Mesothelial cell of epicardium (in vitro differentiated cells): ENCODE measurements around the gene ATG2A. TPM values are rescaled to one million over a fixed set of nuclear protein-coding genes. Genes with fewer than 3 reads are reported as not detected.

ENCODE experiments used
- DNase-seq, 2 experiments: peaks; one replicate each; pipeline ENCODE4 v3.0.0; 2021; ENCODE audit warnings: low spot score in 2 of 2; ENCODE audit not compliant: unreplicated experiment in 2 of 2
- H3K27ac Mint-ChIP-seq: 2 replicates; pipeline ENCODE4 v1.8.0; 2021; ENCODE audit warnings: mixed read lengths
- H3K27me3 Mint-ChIP-seq: 2 replicates; pipeline ENCODE4 v1.8.0; 2021; ENCODE audit warnings: low read depth, mixed read lengths
- H3K36me3 Mint-ChIP-seq: 2 replicates; pipeline ENCODE4 v1.8.0; 2021; ENCODE audit warnings: mixed read lengths
- H3K4me1 Mint-ChIP-seq: 2 replicates; pipeline ENCODE4 v1.8.0; 2021; ENCODE audit warnings: mixed read lengths
- H3K4me3 Mint-ChIP-seq: 2 replicates; pipeline ENCODE4 v1.8.0; 2021; ENCODE audit warnings: mild to moderate bottlenecking, moderate library complexity, mixed read lengths
- H3K9me3 Mint-ChIP-seq: 2 replicates; pipeline ENCODE4 v1.8.0; 2021; ENCODE audit warnings: mixed read lengths
- total RNA-seq: library from RNA; stranded (reverse); gene quantifications from 3 replicates; pipeline ENCODE4 v1.2.1, GENCODE V29; 2021
- TF ChIP-seq, protein P1 (sequence below): fragments of 200-600 bp; sonication (generic); IDR thresholded peaks from one replicate; pipeline ENCODE4 v1.5.0; 2021; ENCODE audit warnings: antibody characterized with exemption; ENCODE audit not compliant: unreplicated experiment

The ATG2A gene
- total RNA-seq, 1 donor from 2014 or later: 31.7 TPM

DNA sequence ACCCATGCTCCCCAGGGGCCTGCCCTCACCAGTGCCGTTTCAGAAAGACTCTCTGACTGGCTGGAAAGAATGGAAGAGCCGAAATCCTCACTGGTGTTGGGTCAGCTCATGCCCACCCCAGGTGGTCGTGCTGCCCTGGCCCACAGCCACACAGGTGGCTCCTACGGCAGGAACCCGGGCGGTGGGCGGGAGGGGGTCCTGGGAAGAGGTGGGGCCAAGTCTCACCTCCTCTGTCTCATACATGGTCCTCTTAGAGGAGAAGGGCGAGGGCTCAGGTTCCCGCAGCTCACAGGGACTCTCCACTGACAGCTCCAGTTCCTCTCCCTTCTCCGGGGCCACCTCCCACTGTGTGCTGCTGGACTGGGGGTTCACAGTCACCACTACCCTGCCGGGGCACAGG is 8.2 kb downstream of the ATG2A start:
- TF ChIP-seq, protein P1, sequence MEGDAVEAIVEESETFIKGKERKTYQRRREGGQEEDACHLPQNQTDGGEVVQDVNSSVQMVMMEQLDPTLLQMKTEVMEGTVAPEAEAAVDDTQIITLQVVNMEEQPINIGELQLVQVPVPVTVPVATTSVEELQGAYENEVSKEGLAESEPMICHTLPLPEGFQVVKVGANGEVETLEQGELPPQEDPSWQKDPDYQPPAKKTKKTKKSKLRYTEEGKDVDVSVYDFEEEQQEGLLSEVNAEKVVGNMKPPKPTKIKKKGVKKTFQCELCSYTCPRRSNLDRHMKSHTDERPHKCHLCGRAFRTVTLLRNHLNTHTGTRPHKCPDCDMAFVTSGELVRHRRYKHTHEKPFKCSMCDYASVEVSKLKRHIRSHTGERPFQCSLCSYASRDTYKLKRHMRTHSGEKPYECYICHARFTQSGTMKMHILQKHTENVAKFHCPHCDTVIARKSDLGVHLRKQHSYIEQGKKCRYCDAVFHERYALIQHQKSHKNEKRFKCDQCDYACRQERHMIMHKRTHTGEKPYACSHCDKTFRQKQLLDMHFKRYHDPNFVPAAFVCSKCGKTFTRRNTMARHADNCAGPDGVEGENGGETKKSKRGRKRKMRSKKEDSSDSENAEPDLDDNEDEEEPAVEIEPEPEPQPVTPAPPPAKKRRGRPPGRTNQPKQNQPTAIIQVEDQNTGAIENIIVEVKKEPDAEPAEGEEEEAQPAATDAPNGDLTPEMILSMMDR: no peak
- DNase-seq: no peak
- H3K4me1 Mint-ChIP-seq: no peaks in the 10 kb centered on the region
- no peak overlapping the region for H3K4me3 Mint-ChIP-seq
- no peaks in the 10 kb centered on the region for H3K9me3 Mint-ChIP-seq
- no peaks in the 10 kb centered on the region for H3K27me3 Mint-ChIP-seq
- peaks cover 31% of the 10 kb centered on the region for H3K36me3 Mint-ChIP-seq
- no peak overlapping the region for H3K27ac Mint-ChIP-seq

DNA sequence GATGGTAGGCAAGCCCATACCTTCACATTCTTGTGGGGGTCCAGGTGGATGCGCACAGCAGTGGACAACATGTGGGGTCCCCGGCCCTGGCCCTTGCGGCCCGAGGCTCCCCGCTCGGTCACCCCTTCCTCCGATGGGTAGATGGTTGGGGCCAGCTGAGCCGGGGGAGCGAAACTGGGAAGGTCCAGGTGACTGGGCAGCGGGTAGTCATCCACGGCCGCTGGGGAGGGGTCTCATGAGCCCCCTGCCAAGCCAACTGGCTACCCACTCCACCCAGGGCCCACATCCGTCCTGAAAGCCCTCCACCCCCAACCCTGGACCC is 10.7 kb downstream of the ATG2A start:
- no peaks in the 10 kb centered on the region for H3K4me1 Mint-ChIP-seq
- H3K27me3 Mint-ChIP-seq: no peaks in the 10 kb centered on the region
- no peaks in the 10 kb centered on the region for H3K9me3 Mint-ChIP-seq
- DNase-seq: no peak
- H3K36me3 Mint-ChIP-seq: peaks cover 27% of the 10 kb centered on the region
- no peak overlapping the region for H3K27ac Mint-ChIP-seq
- H3K4me3 Mint-ChIP-seq: no peak overlapping the region
- TF ChIP-seq, protein P1: no peak

DNA sequence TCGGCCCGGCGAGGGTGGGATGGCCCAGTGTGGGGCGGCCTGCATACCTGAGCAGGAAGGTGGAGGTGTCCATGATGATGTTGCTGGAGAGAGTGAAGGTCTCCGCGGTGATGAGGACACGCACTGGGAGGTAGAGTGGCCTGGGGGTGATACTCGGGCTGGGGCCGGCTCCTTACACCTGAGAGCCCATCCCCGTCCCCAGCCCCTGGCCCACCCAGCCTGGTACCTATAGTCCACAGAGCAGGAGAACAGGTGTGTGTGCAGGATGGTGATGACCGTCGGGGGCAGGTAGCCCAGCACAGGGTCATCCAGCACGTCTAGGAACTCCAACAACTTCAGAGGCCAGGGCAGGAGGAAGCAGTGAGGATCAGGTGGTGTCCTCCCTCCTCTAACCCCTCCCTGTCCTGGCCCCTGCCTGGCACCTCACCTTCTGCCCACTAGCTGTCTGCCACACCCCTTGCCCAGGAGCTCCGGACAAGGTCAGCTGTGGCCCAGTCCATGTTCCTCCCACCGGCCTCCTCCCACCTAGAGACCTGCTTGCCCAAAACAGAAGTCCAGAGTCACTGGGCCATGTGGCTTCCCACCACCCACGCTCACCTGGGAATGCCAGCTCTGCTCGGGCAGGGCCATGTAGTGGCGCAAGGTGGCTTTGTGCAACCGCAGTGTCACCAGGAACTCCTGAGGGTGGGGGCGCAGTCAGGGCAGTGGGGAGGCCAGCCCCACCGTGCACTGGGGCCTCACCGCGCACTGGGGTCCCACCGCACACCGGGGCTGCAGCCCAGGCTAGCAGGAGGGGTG is 11.3 kb downstream of the ATG2A start:
- TF ChIP-seq, protein P1: no peak
- H3K27ac Mint-ChIP-seq: no peak overlapping the region
- no peaks in the 10 kb centered on the region for H3K9me3 Mint-ChIP-seq
- no peaks in the 10 kb centered on the region for H3K4me1 Mint-ChIP-seq
- H3K36me3 Mint-ChIP-seq: peaks cover 24% of the 10 kb centered on the region
- DNase-seq: no peak
- no peaks in the 10 kb centered on the region for H3K27me3 Mint-ChIP-seq
- H3K4me3 Mint-ChIP-seq: no peak overlapping the region

DNA sequence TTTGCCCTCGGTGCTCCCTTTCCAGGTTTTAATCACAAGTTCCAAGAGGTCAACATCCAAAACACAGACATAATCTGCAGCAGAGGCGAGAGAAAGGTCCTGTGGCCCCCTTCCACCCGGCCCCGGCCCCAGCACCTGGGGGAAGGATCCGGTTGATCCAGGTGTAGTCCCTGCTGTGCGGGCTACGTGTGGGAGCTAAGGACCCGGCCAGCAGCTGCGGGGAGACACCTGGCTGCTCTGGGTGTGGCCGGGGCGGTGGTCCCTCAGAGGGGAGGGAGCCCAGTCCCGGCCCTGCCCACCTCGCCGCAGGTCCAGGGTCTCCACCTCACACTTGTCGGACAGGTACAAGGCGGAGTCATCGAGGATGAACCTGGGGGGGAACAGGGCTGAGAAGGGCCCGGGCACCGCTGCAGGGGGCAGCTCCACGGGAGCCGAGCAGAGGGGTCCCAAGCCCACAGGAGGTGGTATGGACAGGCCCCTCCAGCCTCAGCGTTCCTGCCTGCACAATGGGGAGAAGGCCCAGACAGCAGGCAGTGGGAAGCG is 13.6 kb downstream of the ATG2A start:
- DNase-seq: no peak
- H3K4me3 Mint-ChIP-seq: no peak overlapping the region
- TF ChIP-seq, protein P1: no peak

DNA sequence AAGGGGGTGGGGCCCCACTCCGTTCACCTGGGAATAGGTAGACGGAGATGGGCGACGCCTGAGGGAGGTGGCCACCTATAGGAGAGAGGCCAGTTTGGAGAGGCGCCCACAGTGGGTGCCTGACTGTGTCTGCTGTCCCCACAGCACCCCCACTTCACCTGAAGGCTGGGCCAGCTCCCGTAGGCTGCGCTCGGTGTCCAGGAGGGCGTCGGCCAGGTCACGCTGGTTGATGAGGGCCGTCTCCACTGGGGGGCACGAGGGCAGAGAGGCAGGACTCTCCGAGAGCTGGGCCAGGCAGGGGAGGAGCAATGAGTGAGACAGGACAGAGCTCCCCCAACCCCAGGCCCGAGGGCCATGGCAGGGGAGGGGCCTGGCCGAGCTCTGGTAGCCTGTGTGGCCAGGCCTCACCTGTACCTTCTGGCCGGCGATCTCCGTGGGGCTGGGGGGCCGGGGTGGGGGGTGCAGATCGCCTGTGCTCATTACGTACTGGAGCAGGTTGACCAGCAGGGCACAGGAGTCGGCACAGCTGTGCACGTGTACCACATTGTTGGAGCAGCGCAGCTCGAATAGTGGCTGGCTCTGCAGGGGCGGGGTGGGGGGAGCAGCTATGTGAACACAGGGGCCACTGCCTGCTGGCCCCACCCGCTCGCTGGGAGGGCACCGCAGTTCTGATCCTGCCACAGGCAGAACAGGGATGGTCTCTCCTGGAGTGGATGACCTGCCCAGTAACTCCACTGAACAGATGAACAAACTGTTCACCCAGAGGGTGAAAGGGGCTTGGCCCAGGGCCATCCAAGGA is 14.7 kb downstream of the ATG2A start:
- no peak for DNase-seq
- no peak overlapping the region for H3K27ac Mint-ChIP-seq
- TF ChIP-seq, protein P1: no peak
- H3K27me3 Mint-ChIP-seq: no peaks in the 10 kb centered on the region
- H3K36me3 Mint-ChIP-seq: peaks cover 21% of the 10 kb centered on the region
- no peak overlapping the region for H3K4me3 Mint-ChIP-seq
- H3K4me1 Mint-ChIP-seq: no peaks in the 10 kb centered on the region
- H3K9me3 Mint-ChIP-seq: no peaks in the 10 kb centered on the region

More for the DNA sequence above, 13.6 kb downstream of the ATG2A start:
- H3K27me3 Mint-ChIP-seq: no peaks in the 10 kb centered on the region
- no peaks in the 10 kb centered on the region for H3K9me3 Mint-ChIP-seq
- H3K27ac Mint-ChIP-seq: no peak overlapping the region
- peaks cover 26% of the 10 kb centered on the region for H3K36me3 Mint-ChIP-seq
- no peaks in the 10 kb centered on the region for H3K4me1 Mint-ChIP-seq
